CD14-positive monocyte (primary cell): ENCODE results near the gene AKR1C1. TPM values are rescaled to one million over a fixed set of nuclear protein-coding genes. Genes with fewer than 3 reads are reported as not detected.
"Not testable (repeated sequence)": the region's sequence is repeated elsewhere in the genome, so short reads cannot be mapped to it uniquely, and the experiment has no call there.

Source experiments
- DNase-seq, 3 donors: peaks; one replicate each; pipeline ENCODE4 v3.0.0-alpha.2; 2011 to 2022
- H2AFZ ChIP-seq: 2 replicates; pipeline ENCODE4 v1.6.0; 2012; ENCODE audit warnings: mild to moderate bottlenecking, low read depth, low read length, inconsistent platforms; ENCODE audit not compliant: insufficient read depth, poor library complexity, severe bottlenecking
- H3K27ac ChIP-seq, 2 donors: 1 replicate in 1 of 2; 2 replicates in 1 of 2; pipeline ENCODE4 v1.5.1; 2012 to 2013; ENCODE audit warnings: low read length in 2 of 2, control low read depth in 1 of 2, inconsistent platforms in 1 of 2, low read depth in 1 of 2, mild to moderate bottlenecking in 1 of 2
- H3K27me3 ChIP-seq, 2 donors: one replicate each; pipeline versions ENCODE4 v1.6.0 to v1.6.1; 2011 to 2013; ENCODE audit warnings: low read length in 2 of 2; ENCODE audit not compliant: control insufficient read depth in 2 of 2, insufficient read depth in 2 of 2
- H3K36me3 ChIP-seq, 2 donors: replicated peaks in 1 of 2; 1 replicate in 1 of 2; 2 replicates in 1 of 2; pipeline versions ENCODE4 v1.5.1 to v1.6.1; 2012 to 2013; ENCODE audit warnings: low read length in 2 of 2, control low read depth in 1 of 2, inconsistent platforms in 1 of 2, mild to moderate bottlenecking in 1 of 2; ENCODE audit not compliant: insufficient read depth in 2 of 2, control insufficient read depth in 1 of 2
- H3K4me1 ChIP-seq, 2 donors: 1 replicate in 1 of 2; 2 replicates in 1 of 2; pipeline versions ENCODE4 v1.5.1 to v1.6.1; 2012 to 2013; ENCODE audit warnings: low read length in 2 of 2, control low read depth in 1 of 2, inconsistent platforms in 1 of 2, mild to moderate bottlenecking in 1 of 2, moderate library complexity in 1 of 2; ENCODE audit not compliant: insufficient read depth in 2 of 2, control insufficient read depth in 1 of 2
- H3K4me2 ChIP-seq: replicated peaks from 2 replicates; pipeline ENCODE3; 2012; ENCODE audit warnings: low read length, moderate library complexity, mild to moderate bottlenecking; ENCODE audit not compliant: poor library complexity, severe bottlenecking; ENCODE audit errors: extremely low read depth
- H3K4me3 ChIP-seq, 3 experiments: fragments of 200-600 bp in 1 of 3; sonication (generic) in 1 of 3; replicated peaks in 1 of 3; 1 replicate in 2 of 3; 2 replicates in 1 of 3; pipeline ENCODE4 v1.5.1; 2011 to 2013; ENCODE audit warnings: low read length in 3 of 3, mild to moderate bottlenecking in 3 of 3, control low read depth in 2 of 3, low read depth in 2 of 3, inconsistent platforms in 1 of 3, moderate library complexity in 1 of 3
- H3K79me2 ChIP-seq: 2 replicates; pipeline ENCODE4 v1.6.0; 2012; ENCODE audit warnings: mild to moderate bottlenecking, control low read depth, inconsistent platforms, low read length, moderate library complexity; ENCODE audit not compliant: insufficient read depth
- H3K9ac ChIP-seq: 2 replicates; pipeline ENCODE4 v1.6.0; 2017; ENCODE audit warnings: low read length, mild to moderate bottlenecking; ENCODE audit not compliant: insufficient read depth, poor library complexity, severe bottlenecking
- H3K9me3 ChIP-seq, 2 donors: replicated peaks in 1 of 2; 1 replicate in 1 of 2; 2 replicates in 1 of 2; pipeline versions ENCODE4 v1.5.1 to v1.6.1; 2012 to 2013; ENCODE audit warnings: low read length in 2 of 2, control low read depth in 1 of 2; ENCODE audit not compliant: control insufficient read depth in 1 of 2, insufficient read depth in 1 of 2
- H4K20me1 ChIP-seq: 2 replicates; pipeline ENCODE4 v1.6.0; 2012; ENCODE audit warnings: mild to moderate bottlenecking, low read length, control low read depth, moderate library complexity; ENCODE audit not compliant: insufficient read depth
- H3K27ac Mint-ChIP-seq, 7 donors: one replicate each; pipeline ENCODE4 v1.8.0; 2020; ENCODE audit warnings: mild to moderate bottlenecking in 7 of 7, mixed read lengths in 7 of 7, moderate library complexity in 6 of 7, inconsistent platforms in 2 of 7
- H3K27me3 Mint-ChIP-seq, 3 donors: one replicate each; pipeline ENCODE4 v1.8.0; 2021 to 2022; ENCODE audit warnings: low read depth in 3 of 3, mild to moderate bottlenecking in 3 of 3, mixed read lengths in 3 of 3, moderate library complexity in 3 of 3, inconsistent platforms in 1 of 3
- H3K36me3 Mint-ChIP-seq, 2 donors: one replicate each; pipeline ENCODE4 v1.8.0; 2020; ENCODE audit warnings: mixed read lengths in 2 of 2, inconsistent platforms in 1 of 2, mild to moderate bottlenecking in 1 of 2
- H3K4me1 Mint-ChIP-seq: one replicate; pipeline ENCODE4 v1.8.0; 2020; ENCODE audit warnings: mild to moderate bottlenecking, mixed read lengths
- H3K4me3 Mint-ChIP-seq, 2 donors: one replicate each; pipeline ENCODE4 v1.8.0; 2020; ENCODE audit warnings: mild to moderate bottlenecking in 2 of 2, mixed read lengths in 2 of 2, moderate library complexity in 1 of 2
- H3K9me3 Mint-ChIP-seq, 7 donors: one replicate each; pipeline ENCODE4 v1.8.0; 2020 to 2022; ENCODE audit warnings: mixed read lengths in 7 of 7, mild to moderate bottlenecking in 6 of 7, moderate library complexity in 6 of 7, inconsistent platforms in 2 of 7
- WGBS: methylation state at CpG from one replicate; pipeline ENCODE4 v1.1.5; 2013; ENCODE audit warnings: missing lambda C conversion rate; ENCODE audit not compliant: insufficient coverage; 5-methylcytosine and 5-hydroxymethylcytosine counted together
- intact Hi-C, 2 donors: fragments of 100-400 bp; cut with micrococcal nuclease; formaldehyde crosslinking; loops; one replicate each; pipeline versions ENCODE4 v1.15.0 to v1.15.1; 2023
- polyA plus RNA-seq, 3 donors: library from polyadenylated mRNA; depleted of rRNA in 1 of 3; unstranded in 2 of 3; stranded (reverse) in 1 of 3; fragments of 300-500 nt in 2 of 3; fragments of >200 nt in 1 of 3; fragmentation: Illumina TruSeq in 2 of 3; gene quantifications; 1 replicate in 2 of 3; 2 replicates in 1 of 3; pipeline ENCODE4 v1.2.3, GENCODE V29; 2012 to 2021
- TF ChIP-seq, protein P1 (sequence below): fragments of 200-600 bp; IDR thresholded peaks from one replicate; pipeline ENCODE4 v1.8.0; 2022; ENCODE audit warnings: antibody characterized with exemption, mild to moderate bottlenecking

AKR1C1 gene
- polyA plus RNA-seq, 3 donors: 0.07 to 0.85 TPM; not detected in 1

DNA sequence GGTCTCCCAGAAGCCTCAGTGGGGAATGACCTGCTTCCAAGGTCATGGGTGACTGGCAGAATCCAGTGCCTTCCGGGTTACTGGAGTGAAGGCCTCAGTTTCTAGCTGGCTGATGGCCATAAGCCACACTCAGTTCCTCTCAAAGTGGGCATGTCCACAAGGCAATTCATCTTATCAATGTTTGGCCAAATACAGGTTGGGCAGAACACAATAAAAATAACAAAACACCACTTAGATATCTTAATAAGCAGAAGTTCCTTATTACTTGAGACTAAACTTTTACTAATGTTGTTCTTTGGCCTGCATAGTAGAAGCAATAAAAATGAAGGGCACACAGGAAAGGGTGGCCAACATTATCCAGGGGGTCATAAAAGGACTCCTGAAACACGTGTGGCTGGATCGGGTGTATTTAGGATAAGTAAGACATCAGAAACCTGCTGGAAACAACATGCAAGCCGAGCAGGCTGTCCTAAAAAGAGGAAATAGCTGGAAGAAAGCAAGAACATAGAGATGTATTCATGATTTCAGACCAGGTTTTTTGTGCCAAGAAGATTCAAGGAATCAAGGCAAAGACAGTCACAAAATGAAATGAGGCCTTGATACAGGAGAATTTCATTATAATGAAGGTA, 60.1 kb downstream of the AKR1C1 start:
- H3K9me3 Mint-ChIP-seq: no peaks in the 10 kb centered on the region
- Histone ChIP-seq H2AFZ (no peak overlapping the region), H3K4me1 (peaks cover 6 to 20% of the 10 kb centered on the region in 2 donors), H3K9ac (no peak overlapping the region), H3K4me2 (no peak overlapping the region), H3K27me3 (no peaks in the 10 kb centered on the region), H3K79me2 (no peaks in the 10 kb centered on the region), H3K36me3 (no peaks in the 10 kb centered on the region), H4K20me1 (no peaks in the 10 kb centered on the region), H3K27ac (no peak overlapping the region), H3K9me3 (no peaks in the 10 kb centered on the region), H3K4me3 (no peak overlapping the region)
- 12% methylated on average over 4 of the region's 4 CpGs for WGBS
- intact Hi-C loops: no loop called here
- peak overlapping the region in 1 of 7 donors; percentile 50 for H3K27ac Mint-ChIP-seq
- H3K36me3 Mint-ChIP-seq: no peaks in the 10 kb centered on the region
- H3K27me3 Mint-ChIP-seq: no peaks in the 10 kb centered on the region
- no peak overlapping the region for H3K4me3 Mint-ChIP-seq
- peaks cover 22% of the 10 kb centered on the region for H3K4me1 Mint-ChIP-seq
- TF ChIP-seq, protein P1, sequence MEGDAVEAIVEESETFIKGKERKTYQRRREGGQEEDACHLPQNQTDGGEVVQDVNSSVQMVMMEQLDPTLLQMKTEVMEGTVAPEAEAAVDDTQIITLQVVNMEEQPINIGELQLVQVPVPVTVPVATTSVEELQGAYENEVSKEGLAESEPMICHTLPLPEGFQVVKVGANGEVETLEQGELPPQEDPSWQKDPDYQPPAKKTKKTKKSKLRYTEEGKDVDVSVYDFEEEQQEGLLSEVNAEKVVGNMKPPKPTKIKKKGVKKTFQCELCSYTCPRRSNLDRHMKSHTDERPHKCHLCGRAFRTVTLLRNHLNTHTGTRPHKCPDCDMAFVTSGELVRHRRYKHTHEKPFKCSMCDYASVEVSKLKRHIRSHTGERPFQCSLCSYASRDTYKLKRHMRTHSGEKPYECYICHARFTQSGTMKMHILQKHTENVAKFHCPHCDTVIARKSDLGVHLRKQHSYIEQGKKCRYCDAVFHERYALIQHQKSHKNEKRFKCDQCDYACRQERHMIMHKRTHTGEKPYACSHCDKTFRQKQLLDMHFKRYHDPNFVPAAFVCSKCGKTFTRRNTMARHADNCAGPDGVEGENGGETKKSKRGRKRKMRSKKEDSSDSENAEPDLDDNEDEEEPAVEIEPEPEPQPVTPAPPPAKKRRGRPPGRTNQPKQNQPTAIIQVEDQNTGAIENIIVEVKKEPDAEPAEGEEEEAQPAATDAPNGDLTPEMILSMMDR: no peak
- DNase-seq: no peak

DNA sequence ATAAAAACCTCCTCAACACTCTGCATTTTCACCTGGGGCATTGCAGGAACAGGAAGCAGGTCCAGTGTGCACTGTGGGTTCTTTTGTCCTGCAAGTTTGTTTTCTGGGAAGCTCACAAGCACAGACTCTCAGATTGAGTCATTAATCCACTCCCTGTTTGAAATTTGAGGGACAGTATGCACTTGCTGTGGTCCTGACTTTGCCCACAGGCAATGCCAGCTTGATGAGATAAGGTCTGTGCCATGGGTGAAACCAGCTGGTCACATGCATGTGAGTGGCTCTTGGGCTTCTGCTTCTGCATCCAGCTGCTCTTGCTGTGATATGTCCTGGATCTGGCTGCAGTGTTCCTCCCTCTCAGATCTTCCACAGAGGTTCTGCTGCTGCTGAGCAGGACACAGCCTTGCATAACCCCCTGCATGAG, 62.3 kb downstream of the AKR1C1 start:
- not testable (repeated sequence) for H3K9ac ChIP-seq

More for the DNA sequence above, 62.3 kb downstream of the AKR1C1 start:
- H3K27me3 ChIP-seq, intact Hi-C loops, H3K4me3 ChIP-seq, H3K27ac ChIP-seq, H3K4me2 ChIP-seq, H2AFZ ChIP-seq, H4K20me1 ChIP-seq, H3K4me3 Mint-ChIP-seq, H3K36me3 Mint-ChIP-seq, H3K9me3 ChIP-seq, H3K27me3 Mint-ChIP-seq, H3K79me2 ChIP-seq, H3K36me3 ChIP-seq: not testable (repeated sequence)
- peak overlapping the region in 1 of 7 donors; percentile 45 for H3K27ac Mint-ChIP-seq
- peaks cover 21% of the 10 kb centered on the region for H3K4me1 Mint-ChIP-seq
- peak; percentile 8 to 33 (median 18) for DNase-seq
- peaks cover 0 to 14% (median 10%) of the 10 kb centered on the region in 7 donors for H3K9me3 Mint-ChIP-seq
- H3K4me1 ChIP-seq: peaks cover 6 to 20% of the 10 kb centered on the region in 2 donors
